ENCODE data around the gene LRRC23. TPM values are rescaled to one million over a fixed set of nuclear protein-coding genes. Genes with fewer than 3 reads are reported as not detected.

The LRRC23 gene
- total RNA-seq, result 1 to 10 TPM; 3.2 to 4.7 TPM
- polyA plus RNA-seq (2013, experiment 1 of 2), result 3.0 TPM
- 6.1 TPM for polyA plus RNA-seq (2013, experiment 2 of 2)
- total RNA-seq, result 1.4 to 21.6 (median 6.7) reads per million in 172 experiments

DNA sequence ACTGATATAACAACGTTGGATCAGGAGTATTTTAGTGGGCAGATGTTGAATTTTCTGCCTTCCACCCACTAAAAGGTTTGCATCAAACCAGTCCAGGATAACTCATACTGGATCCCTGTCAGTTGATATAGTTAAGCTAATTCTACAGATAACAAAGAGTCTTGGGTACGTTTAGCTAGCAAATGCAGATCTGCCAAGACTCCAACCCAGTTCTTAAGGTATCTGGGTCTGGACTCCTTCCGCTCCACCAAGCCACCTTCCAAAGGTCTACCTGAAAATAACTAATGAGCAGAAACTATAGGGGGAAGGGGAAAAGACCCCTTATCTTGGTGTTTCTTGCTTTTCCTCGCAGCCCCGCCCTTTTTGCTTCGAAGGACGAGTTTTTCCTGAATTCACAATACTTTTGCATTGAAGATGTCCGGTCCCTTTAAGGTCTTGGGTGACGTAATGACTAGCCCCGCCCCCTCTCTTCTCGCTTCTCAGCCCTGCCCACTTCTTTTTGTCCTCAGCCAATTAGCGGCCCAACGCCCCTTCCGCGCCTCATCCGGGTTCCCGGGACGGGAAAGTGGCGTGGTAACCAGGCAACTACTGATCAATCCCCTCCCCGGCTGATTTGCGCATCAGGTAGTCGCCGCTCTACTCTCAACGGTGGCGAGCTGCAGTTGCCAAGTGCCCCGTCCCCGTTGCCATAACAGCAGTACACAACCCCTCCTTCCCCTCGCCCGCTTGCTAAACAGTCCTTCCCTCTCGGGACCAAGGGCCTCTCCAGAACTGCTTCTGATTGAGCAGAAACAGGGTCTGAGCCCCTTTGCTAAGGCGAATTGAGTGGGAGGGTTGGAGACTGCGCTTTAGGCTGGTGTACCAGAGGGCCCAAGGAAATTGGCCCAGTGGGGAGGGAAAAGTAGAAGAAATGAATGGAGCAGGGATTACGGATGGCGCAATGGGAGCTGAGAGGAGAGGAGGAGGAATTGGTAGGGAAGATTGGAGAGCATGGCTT lies at the start of gene LRRC23:
Gene LRRC23, plus strand, starts transcription at position 543 of the 997 bp plus-strand sequence. CDS start 812 bp downstream, outside the sequence.
- ChIA-PET POLR2A (interaction anchor here (0.8 to 3.0 kb wide), 6 partner anchors 9 to 47 kb away, joined by 3 to 15 read pairs (median 13); partner anchors contain the start of genes C12orf57, ENO2, PTPN6 and RNU7-1), CTCF (interaction anchor here (1.1 to 5.6 kb wide), 7 partner anchors 13 to 57 kb away, joined by 3 to 43 read pairs (median 6); partner anchors contain the start of gene SPSB2)
- Histone ChIP-seq H3K27me3 (ENCODE audit: control insufficient read depth in 1 of 2, insufficient read depth in 2 of 2, low read length in 2 of 2) (no peaks in the 10 kb centered on the region), H3K27ac (ENCODE audit: low read depth in 1 of 2, low read length in 2 of 2) (peak within 1 kb of the TSS; percentile 81 to 94), H3K36me3 (ENCODE audit: insufficient read depth, low read length) (no peaks in the 10 kb centered on the region), H3K4me1 (ENCODE audit: insufficient read depth, low read length) (peaks cover 21% of the 10 kb centered on the region), H3K4me3 (ENCODE audit: low read length) (peak within 1 kb of the TSS; percentile 60), H3K9me3 (ENCODE audit: control insufficient read depth in 1 of 2, insufficient read depth in 1 of 2, low read length in 2 of 2) (no peaks in the 10 kb centered on the region)
- H3K36me3 Mint-ChIP-seq (ENCODE audit: low read depth), result peaks cover 4% of the 10 kb centered on the region
- no peaks in the 10 kb centered on the region for H3K4me1 Mint-ChIP-seq (ENCODE audit: low read depth)
- no peaks in the 10 kb centered on the region for H3K27me3 Mint-ChIP-seq
- ATAC-seq (ENCODE audit: poor library complexity) (peak; percentile 96), DNase-seq (peak; percentile 92 to 99 (median 96))
- peak within 1 kb of the TSS; percentile 22 for H3K4me3 Mint-ChIP-seq
- intact Hi-C loops (cut with DNase I, micrococcal nuclease), result loop anchor here (1.0 to 10.0 kb wide), 4 partner anchors 13 to 290 kb away; partner anchors contain the start of gene SPSB2 (in 1 of the 2)
- no peak within 1 kb of the TSS for H3K27ac Mint-ChIP-seq
- TF ChIP-seq CTCF (IDR thresholded peaks at IDR 0.05), result no peak
- no peaks in the 10 kb centered on the region for H3K9me3 Mint-ChIP-seq

DNA sequence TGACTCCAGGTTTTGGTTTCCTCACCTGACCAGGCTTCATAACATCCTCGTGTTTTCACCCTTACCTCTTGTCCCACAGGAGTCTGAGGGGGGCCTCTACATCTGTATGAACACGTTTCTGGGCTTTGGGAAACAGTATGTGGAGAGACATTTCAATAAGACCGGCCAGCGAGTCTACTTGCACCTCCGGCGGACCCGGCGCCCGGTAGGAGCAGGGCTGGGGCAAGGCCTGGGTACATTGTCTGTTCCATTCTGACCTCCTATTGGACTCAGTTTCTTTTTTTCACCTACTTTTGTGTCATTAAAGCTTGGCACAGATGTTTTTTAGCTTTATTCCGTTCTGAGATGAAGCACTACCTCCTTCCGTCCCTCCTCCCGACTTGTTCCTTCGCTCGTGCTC lies 49.3 kb upstream of the LRRC23 start:
- ATAC-seq (ENCODE audit: poor library complexity) (no peak), DNase-seq (peak in 1 of 14 experiments; percentile 15)
- TF ChIP-seq CTCF (IDR thresholded peaks at IDR 0.05), result no peak
- Mint-ChIP-seq H3K4me1 (ENCODE audit: low read depth) (peaks cover 40% of the 10 kb centered on the region), H3K36me3 (ENCODE audit: low read depth) (peaks cover 65% of the 10 kb centered on the region), H3K27ac (no peak overlapping the region), H3K9me3 (no peaks in the 10 kb centered on the region), H3K27me3 (no peaks in the 10 kb centered on the region), H3K4me3 (no peak overlapping the region)
- CTCF ChIA-PET, result interaction anchor here (1.5 to 5.1 kb wide), 2 partner anchors 36 to 83 kb away, joined by 3 to 33 read pairs; no protein-coding TSS in a partner anchor
- H3K27ac ChIP-seq (ENCODE audit: low read depth in 1 of 2, low read length in 2 of 2), result no peak overlapping the region
- H3K27me3 ChIP-seq (ENCODE audit: control insufficient read depth in 1 of 2, insufficient read depth in 2 of 2, low read length in 2 of 2), result no peaks in the 10 kb centered on the region
- POLR2A ChIA-PET, result interaction anchor here (1.2 to 6.6 kb wide), 2 partner anchors 12 to 18 kb away, joined by 3 to 90 read pairs; partner anchors contain the start of genes SPSB2 and TPI1
- peaks cover 39% of the 10 kb centered on the region for H3K4me1 ChIP-seq (ENCODE audit: insufficient read depth, low read length)
- no peaks in the 10 kb centered on the region for H3K9me3 ChIP-seq (ENCODE audit: control insufficient read depth in 1 of 2, insufficient read depth in 1 of 2, low read length in 2 of 2)
- peaks cover 56% of the 10 kb centered on the region for H3K36me3 ChIP-seq (ENCODE audit: insufficient read depth, low read length)
- no peak overlapping the region for H3K4me3 ChIP-seq (ENCODE audit: low read length)
- intact Hi-C loops (cut with DNase I, micrococcal nuclease), result no loop called here

GRCh38 chr12:6858799-6859198 lies 45.8 kb upstream of the LRRC23 start:
- intact Hi-C loops (cut with DNase I, micrococcal nuclease), result no loop called here
- CTCF ChIA-PET, result interaction anchor here (0.9 kb wide), 1 partner anchor 11 kb away, joined by 3 read pairs; no protein-coding TSS in a partner anchor
- POLR2A ChIA-PET, result no interaction called here
- Histone ChIP-seq H3K4me3 (ENCODE audit: low read length) (no peak overlapping the region), H3K4me1 (ENCODE audit: insufficient read depth, low read length) (peaks cover 11% of the 10 kb centered on the region), H3K27ac (ENCODE audit: low read depth in 1 of 2, low read length in 2 of 2) (no peak overlapping the region), H3K27me3 (ENCODE audit: control insufficient read depth in 1 of 2, insufficient read depth in 2 of 2, low read length in 2 of 2) (no peaks in the 10 kb centered on the region), H3K9me3 (ENCODE audit: control insufficient read depth in 1 of 2, insufficient read depth in 1 of 2, low read length in 2 of 2) (no peaks in the 10 kb centered on the region), H3K36me3 (ENCODE audit: insufficient read depth, low read length) (peaks cover 90% of the 10 kb centered on the region)
- peaks cover 84% of the 10 kb centered on the region for H3K36me3 Mint-ChIP-seq (ENCODE audit: low read depth)
- TF ChIP-seq CTCF (IDR thresholded peaks at IDR 0.05), result no peak
- H3K4me3 Mint-ChIP-seq, result no peak overlapping the region
- no peaks in the 10 kb centered on the region for H3K27me3 Mint-ChIP-seq
- no peaks in the 10 kb centered on the region for H3K9me3 Mint-ChIP-seq
- DNase-seq (no peak), ATAC-seq (ENCODE audit: poor library complexity) (no peak)
- H3K27ac Mint-ChIP-seq, result no peak overlapping the region
- H3K4me1 Mint-ChIP-seq (ENCODE audit: low read depth), result peaks cover 20% of the 10 kb centered on the region
